Measurements from ENCODE around the gene NPHP4. TPM values are rescaled to one million over a fixed set of nuclear protein-coding genes. Genes with fewer than 3 reads are reported as not detected.

Gene NPHP4
- polyA plus RNA-seq, 1 donor (not counting 4 experiments of a cell fraction or from before 2014, with no cell fraction given) = 3.7 TPM

GRCh38 chr1:5956022-5956830 lies 36.0 kb downstream of the NPHP4 start:
- dilution Hi-C loops (cut with MboI; ENCODE audit: extremely low pct_ligation_motif_present, low sequenced_read_pairs) = no loop called here
- Histone ChIP-seq H3K4me3 (ENCODE audit: control insufficient read depth in 2 of 3, extremely low read depth in 1 of 3, insufficient read depth in 2 of 3, low read depth in 1 of 3, low read length in 3 of 3) (no peak overlapping the region), H4K20me1 (ENCODE audit: control insufficient read depth, extremely low read depth, insufficient read depth, low read length) (no peaks in the 10 kb centered on the region), H3K79me2 (ENCODE audit: control insufficient read depth, insufficient read depth, low read length) (no peaks in the 10 kb centered on the region), H3K4me2 (ENCODE audit: control insufficient read depth, extremely low read depth, insufficient read depth, low read depth, low read length) (no peak overlapping the region), H3K36me3 (ENCODE audit: control insufficient read depth in 2 of 2, extremely low read depth in 1 of 2, insufficient read depth in 2 of 2, low read length in 2 of 2) (peaks cover 13 to 26% of the 10 kb centered on the region in 2 experiments), H3K27ac (ENCODE audit: control insufficient read depth, insufficient read depth, low read length) (no peak overlapping the region), H3K9ac (ENCODE audit: control insufficient read depth, extremely low read depth, insufficient read depth, low read length) (no peak overlapping the region), H3K27me3 (ENCODE audit: control insufficient read depth, extremely low read depth, insufficient read depth, low read length) (no peaks in the 10 kb centered on the region), H3K9me1 (ENCODE audit: control insufficient read depth, extremely low read depth, insufficient read depth, low read length) (no peaks in the 10 kb centered on the region), H3K4me1 (ENCODE audit: control insufficient read depth, extremely low read depth, insufficient read depth, low read length) (no peaks in the 10 kb centered on the region), H2AFZ (ENCODE audit: control insufficient read depth, low read length) (no peak overlapping the region), H3K9me3 (ENCODE audit: control insufficient read depth, low read depth, low read length) (no peaks in the 10 kb centered on the region)
- no peak for TF ChIP-seq CTCF (optimal IDR thresholded peaks at IDR 0.05 in 1 of 3, IDR thresholded peaks at IDR 0.05 in 1 of 3, conservative IDR thresholded peaks at IDR 0.05 in 1 of 3; ENCODE audit: extremely low read depth in 1 of 3, insufficient read depth in 2 of 3, low read length in 3 of 3)
- DNase-seq (ENCODE audit: low read depth, low spot score) (no peak), FAIRE-seq (no peak)

DNA sequence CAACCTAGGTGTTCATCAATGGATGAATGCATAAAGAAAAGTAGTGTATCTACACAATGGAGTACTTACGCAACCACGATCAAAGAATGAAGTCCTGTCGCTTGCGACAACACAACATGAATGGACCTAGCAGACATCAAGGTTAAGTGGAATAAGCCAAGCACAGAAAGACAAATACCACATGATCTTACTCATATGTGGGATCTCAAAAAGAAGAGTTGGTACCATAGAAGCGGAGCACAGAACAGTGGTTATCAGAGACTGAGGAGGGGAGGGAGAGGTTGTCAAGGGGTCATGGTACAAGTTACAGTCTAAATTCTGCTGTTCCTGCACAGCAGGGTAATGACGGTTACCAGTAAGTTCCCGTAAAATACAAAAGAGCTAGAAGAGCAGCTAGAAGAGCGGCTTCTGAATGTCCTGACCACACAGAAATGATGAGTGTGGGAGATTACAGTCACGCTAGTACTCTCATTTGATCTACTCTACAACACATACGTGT lies 36.7 kb downstream of the NPHP4 start:
- H3K9me3 ChIP-seq (ENCODE audit: control insufficient read depth, low read depth, low read length) = no peaks in the 10 kb centered on the region
- H4K20me1 ChIP-seq (ENCODE audit: control insufficient read depth, extremely low read depth, insufficient read depth, low read length) = no peaks in the 10 kb centered on the region
- FAIRE-seq (no peak), DNase-seq (ENCODE audit: low read depth, low spot score) (no peak)
- H3K27ac ChIP-seq (ENCODE audit: control insufficient read depth, insufficient read depth, low read length) = no peak overlapping the region
- no peak overlapping the region for H3K4me3 ChIP-seq (ENCODE audit: control insufficient read depth in 2 of 3, extremely low read depth in 1 of 3, insufficient read depth in 2 of 3, low read depth in 1 of 3, low read length in 3 of 3)
- TF ChIP-seq EZH2 (IDR thresholded peaks at IDR 0.05; ENCODE audit: low read length) (no peak), CTCF (optimal IDR thresholded peaks at IDR 0.05 in 1 of 3, IDR thresholded peaks at IDR 0.05 in 1 of 3, conservative IDR thresholded peaks at IDR 0.05 in 1 of 3; ENCODE audit: extremely low read depth in 1 of 3, insufficient read depth in 2 of 3, low read length in 3 of 3) (no peak)
- peaks cover 13 to 26% of the 10 kb centered on the region in 2 experiments for H3K36me3 ChIP-seq (ENCODE audit: control insufficient read depth in 2 of 2, extremely low read depth in 1 of 2, insufficient read depth in 2 of 2, low read length in 2 of 2)
- no peak overlapping the region for H3K4me2 ChIP-seq (ENCODE audit: control insufficient read depth, extremely low read depth, insufficient read depth, low read depth, low read length)
- no peak overlapping the region for H2AFZ ChIP-seq (ENCODE audit: control insufficient read depth, low read length)
- H3K9me1 ChIP-seq (ENCODE audit: control insufficient read depth, extremely low read depth, insufficient read depth, low read length) = no peaks in the 10 kb centered on the region
- no peaks in the 10 kb centered on the region for H3K79me2 ChIP-seq (ENCODE audit: control insufficient read depth, insufficient read depth, low read length)
- H3K9ac ChIP-seq (ENCODE audit: control insufficient read depth, extremely low read depth, insufficient read depth, low read length) = no peak overlapping the region
- no peaks in the 10 kb centered on the region for H3K27me3 ChIP-seq (ENCODE audit: control insufficient read depth, extremely low read depth, insufficient read depth, low read length)
- dilution Hi-C loops (cut with MboI; ENCODE audit: extremely low pct_ligation_motif_present, low sequenced_read_pairs) = no loop called here
- H3K4me1 ChIP-seq (ENCODE audit: control insufficient read depth, extremely low read depth, insufficient read depth, low read length) = no peaks in the 10 kb centered on the region
